HG02852 (cell line): ENCODE measurements around the gene ADTRP.
A peak's percentile ranks its signal among the peaks of the same experiment; 100 is the strongest.

Source experiments
- ATAC-seq: cut with Tn5 transposase; IDR thresholded peaks from one replicate; pipeline ENCODE4 v1.9.1; 2021; ENCODE audit warnings: mild to moderate bottlenecking, moderate library complexity; ENCODE audit not compliant: unreplicated experiment

ADTRP gene

GRCh38 chr6:11778648-11779328 lies at the start of gene ADTRP:
Gene ADTRP, minus strand, starts transcription at chr6:11778803. Its CDS starts 44 bp downstream, at chr6:11778759.
- no peak for ATAC-seq

- ATAC-seq = no peak
Observed at GRCh38 chr6:11826779-11827178, 48.2 kb upstream of the ADTRP start.

GRCh38 chr6:11824986-11825385 lies 46.4 kb upstream of the ADTRP start:
- peak; percentile 84 for ATAC-seq

DNA sequence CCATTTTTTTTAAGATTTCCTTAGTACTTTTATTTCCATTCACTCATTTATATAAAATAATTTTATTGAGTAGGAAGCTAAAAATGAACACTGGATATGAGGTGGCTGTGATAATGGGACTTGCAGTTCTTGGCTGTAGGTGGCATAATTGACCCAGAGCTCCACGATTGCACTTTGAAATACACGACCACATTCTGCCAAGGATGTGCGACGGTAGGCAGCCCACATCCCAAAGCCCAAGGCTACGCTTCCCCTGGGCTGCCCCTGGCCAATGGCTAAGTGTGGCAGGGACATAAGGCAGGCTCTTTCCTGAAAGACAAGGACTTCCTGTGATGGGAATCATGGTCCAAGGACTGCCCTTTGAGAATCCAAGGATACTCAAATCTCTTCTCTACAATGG lies 43.7 kb upstream of the ADTRP start:
- ATAC-seq = no peak

GRCh38 chr6:11821781-11822180 lies 43.2 kb upstream of the ADTRP start:
- no peak for ATAC-seq

DNA sequence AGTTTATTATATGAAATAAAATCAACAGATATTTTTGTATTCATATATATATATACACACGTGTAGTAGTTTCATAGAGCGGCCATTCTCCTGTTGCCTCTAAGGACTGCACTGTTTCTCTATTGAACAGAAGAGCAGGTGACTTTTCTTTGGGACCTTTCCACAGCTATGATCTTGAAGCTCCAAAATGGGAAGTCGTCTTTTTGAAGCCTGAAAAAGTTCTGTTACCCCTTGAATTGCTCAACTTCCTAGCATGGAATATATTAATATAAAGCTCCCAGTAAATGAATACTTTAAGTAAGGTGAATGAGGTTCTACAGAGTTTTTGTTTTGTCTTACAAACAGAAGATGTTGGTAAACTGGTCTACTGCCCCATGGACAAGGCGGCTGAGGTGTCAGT lies 42.2 kb upstream of the ADTRP start:
- no peak for ATAC-seq

DNA sequence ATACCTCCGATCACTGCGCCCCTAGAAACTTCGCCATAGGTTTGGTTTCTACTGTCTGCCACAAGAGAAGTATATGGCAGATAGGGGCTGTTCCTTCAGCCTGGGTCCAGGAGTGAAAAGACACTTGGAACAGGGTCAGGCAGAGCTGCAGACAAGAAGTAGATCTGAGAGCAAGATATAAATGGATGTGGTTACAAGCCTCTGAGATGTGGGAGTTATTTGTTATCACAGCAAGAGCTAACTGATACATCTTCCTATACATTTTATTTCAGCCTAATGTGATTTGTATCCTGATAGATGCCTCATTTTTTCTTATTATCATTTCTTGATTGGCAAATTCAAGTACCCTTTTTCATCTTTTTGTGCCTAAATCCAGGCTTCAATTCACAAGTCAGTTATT lies 40.9 kb upstream of the ADTRP start:
- ATAC-seq = no peak

GRCh38 chr6:11815231-11815630 lies 36.6 kb upstream of the ADTRP start:
- ATAC-seq = no peak

DNA sequence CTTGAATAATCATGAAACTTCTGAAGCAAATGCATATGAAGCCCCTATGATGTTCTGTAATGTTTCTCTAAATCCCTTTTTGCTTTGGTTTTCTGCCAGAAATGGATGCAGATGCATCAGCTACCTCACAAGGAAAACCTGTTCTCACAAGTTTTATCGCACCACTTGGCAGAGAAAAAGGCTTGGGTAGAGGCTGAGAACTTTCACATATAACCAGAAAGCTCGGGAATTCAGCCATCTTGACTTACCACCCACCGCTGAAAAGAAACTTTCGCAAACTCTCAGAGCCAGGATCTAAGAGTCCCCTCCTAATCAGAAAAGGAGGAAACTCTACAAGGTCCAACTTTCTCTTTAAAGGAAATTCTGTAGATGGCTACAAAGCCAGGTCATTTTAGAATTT lies 36.2 kb upstream of the ADTRP start:
- no peak for ATAC-seq

GRCh38 chr6:11814106-11814505 lies 35.5 kb upstream of the ADTRP start:
- no peak for ATAC-seq

- no peak for ATAC-seq
Observed at GRCh38 chr6:11813606-11814005, 35.0 kb upstream of the ADTRP start.

DNA sequence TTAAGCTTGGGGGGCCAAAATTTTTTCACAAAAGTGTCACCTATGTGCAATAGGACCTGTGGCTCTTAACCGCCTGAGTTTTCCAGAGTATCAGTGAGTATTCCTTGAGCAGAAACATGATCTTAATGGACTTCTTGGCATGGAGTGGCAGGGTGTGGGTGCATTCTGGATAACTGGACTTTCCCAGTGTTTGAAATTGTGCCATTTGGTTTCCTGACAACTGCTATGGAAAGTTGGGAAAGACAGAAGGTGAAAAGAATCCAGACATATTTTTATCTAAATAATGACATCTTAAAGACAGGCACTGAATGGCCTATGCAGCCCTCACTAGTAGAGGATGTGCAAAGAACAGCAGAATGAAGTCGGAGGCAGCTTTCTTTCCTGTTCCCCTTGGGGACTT lies 34.3 kb upstream of the ADTRP start:
- no peak for ATAC-seq

- ATAC-seq = no peak
Observed at GRCh38 chr6:11812439-11812838, 33.8 kb upstream of the ADTRP start.

- no peak for ATAC-seq
Observed at GRCh38 chr6:11811644-11812264, 33.2 kb upstream of the ADTRP start.

GRCh38 chr6:11810854-11811643 lies 32.4 kb upstream of the ADTRP start:
- ATAC-seq = no peak

GRCh38 chr6:11810039-11810541 lies 31.5 kb upstream of the ADTRP start:
- ATAC-seq = no peak

DNA sequence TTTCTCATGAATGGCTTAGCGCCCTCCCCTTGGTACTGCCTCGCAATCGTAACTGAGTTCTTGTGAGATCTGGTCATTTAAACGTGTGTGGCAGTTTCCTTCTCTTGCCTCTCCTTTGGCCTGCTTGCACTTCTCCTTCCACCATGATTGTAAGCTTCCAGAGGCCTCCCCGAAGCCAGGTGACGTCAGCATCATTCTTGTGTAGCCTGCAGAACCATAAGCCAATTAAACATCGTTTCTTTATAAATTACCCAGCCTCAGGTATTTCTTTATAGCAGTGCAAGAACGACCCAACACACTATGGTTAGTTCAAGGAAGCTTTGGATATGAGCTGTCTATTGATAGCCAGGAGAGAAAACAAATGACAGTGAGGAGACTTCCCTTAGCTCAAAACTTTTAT lies 29.5 kb upstream of the ADTRP start:
- ATAC-seq = no peak

DNA sequence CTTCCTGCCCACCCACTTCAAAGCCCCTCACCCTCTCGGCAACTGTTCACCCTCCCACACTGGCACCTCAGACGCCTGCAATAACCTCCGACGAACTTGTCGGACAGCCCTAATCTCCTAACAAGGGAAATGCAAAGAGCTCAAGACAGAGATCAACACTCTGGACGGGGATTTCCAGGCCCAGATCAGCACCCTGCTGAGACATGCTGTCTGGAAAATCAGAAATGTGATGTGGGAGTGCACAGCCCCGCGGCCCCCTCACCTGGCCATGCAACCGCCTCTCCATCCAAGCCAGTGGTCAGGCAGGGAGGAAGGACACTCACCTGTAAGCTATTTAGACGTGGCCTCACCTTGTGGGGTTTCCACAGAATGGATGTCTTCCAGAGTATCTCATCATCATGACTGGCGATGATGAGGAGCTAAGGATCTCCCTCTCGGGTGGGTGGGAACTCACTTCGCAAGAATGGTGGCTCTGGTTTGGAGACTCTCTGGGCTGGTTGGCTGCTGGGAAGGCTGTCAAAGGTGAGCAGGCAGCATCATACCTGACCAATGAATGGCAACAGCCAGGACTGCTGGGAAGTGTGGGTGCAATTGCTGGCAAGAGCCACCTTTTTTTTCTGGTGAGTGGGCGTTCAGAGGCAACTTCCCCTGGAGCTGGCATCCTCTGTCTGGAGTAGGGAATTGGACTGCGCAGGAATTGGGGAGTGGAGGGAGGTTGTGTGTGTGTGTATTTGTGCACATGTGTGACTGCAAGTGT lies 28.1 kb upstream of the ADTRP start:
- no peak for ATAC-seq

DNA sequence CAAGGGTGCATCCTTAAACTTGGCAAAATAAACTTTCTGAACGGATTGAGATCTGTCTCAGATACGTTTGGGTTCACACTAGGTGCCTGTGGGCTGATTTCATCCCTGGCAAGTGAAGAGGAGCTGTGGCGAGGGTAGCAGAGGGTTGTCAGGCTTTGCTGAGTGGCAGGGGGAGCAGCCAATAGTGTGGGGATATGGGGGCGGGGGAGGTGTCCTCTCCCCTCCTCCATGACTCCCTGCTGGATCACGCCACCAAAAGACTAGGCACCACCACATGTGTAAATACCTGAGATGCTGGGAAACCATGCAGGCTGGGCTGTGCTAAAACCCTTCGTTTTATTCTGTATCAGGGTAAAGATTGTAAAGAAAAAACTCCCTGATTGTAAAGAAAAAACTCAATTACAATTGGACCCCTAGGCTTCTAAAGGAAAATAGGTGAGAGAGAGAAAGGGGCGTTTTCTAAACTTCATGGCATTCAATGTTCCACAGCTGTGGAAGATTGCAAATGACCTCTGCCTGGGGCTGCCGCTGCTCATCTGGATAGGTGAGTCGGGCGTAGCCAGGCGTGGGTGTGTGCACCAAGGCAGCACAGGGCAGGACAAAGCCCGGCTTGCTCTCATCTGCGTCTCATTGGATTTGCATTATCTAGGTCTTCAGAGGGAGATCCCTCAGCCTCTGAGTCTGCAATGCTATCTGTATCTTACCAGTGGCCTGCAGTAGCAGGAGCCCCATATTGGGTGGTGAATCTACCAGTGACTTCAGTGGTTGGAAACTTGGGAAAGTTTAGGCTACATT lies 26.9 kb upstream of the ADTRP start:
- no peak for ATAC-seq

GRCh38 chr6:11804701-11805100 lies 26.1 kb upstream of the ADTRP start:
- ATAC-seq = no peak
